OCI-LY3 (cell line): Measurements from ENCODE around the gene P2RX2.
A peak's percentile ranks its signal among the peaks of the same experiment; 100 is the strongest.

ENCODE experiments used
- H2AFZ ChIP-seq: fragments of 200-600, 300-600 bp; shearing (Covaris generic); 2 replicates; pipeline ENCODE4 v1.6.0; 2014; ENCODE audit warnings: antibody characterized with exemption, low read depth, low read length
- H3K27ac ChIP-seq: fragments of 200-600, 300-600 bp; sonication (generic); 2 replicates; pipeline ENCODE4 v1.5.1; 2014; ENCODE audit warnings: mild to moderate bottlenecking, low read length, moderate library complexity, mixed read lengths
- H3K27me3 ChIP-seq: fragments of 200-600, 300-600 bp; sonication (generic); 2 replicates; pipeline ENCODE4 v1.6.1; 2014; ENCODE audit warnings: low read depth, low read length, mixed read lengths
- H3K36me3 ChIP-seq: fragments of 200-600, 300-600 bp; sonication (generic); replicated peaks from 2 replicates; pipeline ENCODE3; 2014; ENCODE audit warnings: low read depth, low read length, mixed read lengths
- H3K4me1 ChIP-seq: fragments of 300-600, 200-600 bp; sonication (generic); 2 replicates; pipeline ENCODE4 v1.6.1; 2014; ENCODE audit warnings: low read length, mixed read lengths
- H3K4me2 ChIP-seq: fragments of 200-600, 300-600 bp; sonication (generic); 2 replicates; pipeline ENCODE4 v1.6.1; 2014; ENCODE audit warnings: low read length, mixed read lengths
- H3K4me3 ChIP-seq: fragments of 300-600, 200-600 bp; sonication (generic); 2 replicates; pipeline ENCODE4 v1.5.1; 2014; ENCODE audit warnings: antibody characterized with exemption, mild to moderate bottlenecking, low read length, moderate library complexity
- H3K79me2 ChIP-seq: fragments of 300-600, 200-600 bp; shearing (Covaris generic); 2 replicates; pipeline ENCODE4 v1.6.1; 2014; ENCODE audit warnings: mild to moderate bottlenecking, low read length, mixed read lengths
- H3K9ac ChIP-seq: fragments of 300-600, 200-600 bp; shearing (Covaris generic); 2 replicates; pipeline ENCODE4 v1.6.0; 2014; ENCODE audit warnings: mild to moderate bottlenecking, low read length, moderate library complexity
- H3K9me3 ChIP-seq: fragments of 200-600, 300-600 bp; shearing (Covaris generic); 2 replicates; pipeline ENCODE4 v1.6.1; 2014; ENCODE audit warnings: low read length, mixed read lengths; ENCODE audit not compliant: insufficient read depth
- H4K20me1 ChIP-seq: fragments of 200-600, 300-600 bp; sonication (generic); 2 replicates; pipeline ENCODE4 v1.6.1; 2016; ENCODE audit warnings: low read length, mixed read lengths; ENCODE audit not compliant: insufficient read depth
- CTCF ChIP-seq: fragments of 200-600, 300-600 bp; sonication (generic); IDR thresholded peaks from 2 replicates; pipeline ENCODE4 v1.5.1; 2014; ENCODE audit warnings: antibody characterized with exemption, low read length, low read depth
- EZH2phosphoT487 ChIP-seq: fragments of 200-600 bp; shearing (Covaris generic); IDR thresholded peaks from 2 replicates; pipeline ENCODE4 v1.6.1; 2018; ENCODE audit warnings: antibody characterized with exemption, mixed run types, low read depth

P2RX2 gene

DNA sequence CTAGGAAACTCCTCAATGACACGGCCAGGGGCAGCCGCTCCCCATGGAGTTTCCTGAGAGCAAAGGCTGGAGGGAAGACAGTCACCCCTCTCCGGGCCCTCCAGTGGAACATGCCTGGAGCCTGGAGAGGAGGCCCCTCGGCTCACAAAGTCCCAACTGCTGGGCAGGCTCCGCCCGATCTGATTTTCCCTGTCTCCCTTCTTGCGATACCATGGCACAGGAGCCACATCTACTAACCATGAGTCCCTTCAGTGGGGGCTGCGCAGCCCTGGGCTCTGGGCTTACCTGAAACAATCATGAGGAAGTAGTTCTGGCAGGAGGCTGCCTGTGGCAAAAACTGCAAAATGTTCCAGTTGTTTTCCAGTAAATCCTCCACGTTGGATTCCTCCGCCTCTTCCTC is 15.3 kb downstream of the P2RX2 start:
- H3K9me3 ChIP-seq = no peaks in the 10 kb centered on the region
- peak overlapping the region; percentile 76 for H3K9ac ChIP-seq
- TF ChIP-seq EZH2phosphoT487 (no peak), CTCF (no peak)
- H3K79me2 ChIP-seq = no peaks in the 10 kb centered on the region; the same call in 1 of the 2 replicates
- H3K36me3 ChIP-seq = peaks cover 84% of the 10 kb centered on the region
- H2AFZ ChIP-seq = no peak overlapping the region
- H3K4me3 ChIP-seq = peak overlapping the region; percentile 64
- H4K20me1 ChIP-seq = peaks cover 6% of the 10 kb centered on the region; the same call in 1 of the 2 replicates
- peak overlapping the region; percentile 99 for H3K27ac ChIP-seq
- peak overlapping the region; percentile 94 for H3K4me2 ChIP-seq
- no peaks in the 10 kb centered on the region for H3K27me3 ChIP-seq
- peaks cover 46% of the 10 kb centered on the region for H3K4me1 ChIP-seq

GRCh38 chr12:132634411-132634990 is 15.9 kb downstream of the P2RX2 start:
- TF ChIP-seq EZH2phosphoT487 (no peak), CTCF (no peak)
- Histone ChIP-seq H3K79me2 (no peaks in the 10 kb centered on the region; the same call in 1 of the 2 replicates), H3K27me3 (no peaks in the 10 kb centered on the region), H3K4me1 (peaks cover 46% of the 10 kb centered on the region), H3K36me3 (peaks cover 83% of the 10 kb centered on the region), H3K9ac (peak overlapping the region; percentile 76), H3K4me3 (peak overlapping the region; percentile 64), H4K20me1 (peaks cover 6% of the 10 kb centered on the region; the same call in 1 of the 2 replicates), H3K4me2 (peak overlapping the region; percentile 94), H2AFZ (no peak overlapping the region), H3K27ac (peak overlapping the region; percentile 99), H3K9me3 (no peaks in the 10 kb centered on the region)

DNA sequence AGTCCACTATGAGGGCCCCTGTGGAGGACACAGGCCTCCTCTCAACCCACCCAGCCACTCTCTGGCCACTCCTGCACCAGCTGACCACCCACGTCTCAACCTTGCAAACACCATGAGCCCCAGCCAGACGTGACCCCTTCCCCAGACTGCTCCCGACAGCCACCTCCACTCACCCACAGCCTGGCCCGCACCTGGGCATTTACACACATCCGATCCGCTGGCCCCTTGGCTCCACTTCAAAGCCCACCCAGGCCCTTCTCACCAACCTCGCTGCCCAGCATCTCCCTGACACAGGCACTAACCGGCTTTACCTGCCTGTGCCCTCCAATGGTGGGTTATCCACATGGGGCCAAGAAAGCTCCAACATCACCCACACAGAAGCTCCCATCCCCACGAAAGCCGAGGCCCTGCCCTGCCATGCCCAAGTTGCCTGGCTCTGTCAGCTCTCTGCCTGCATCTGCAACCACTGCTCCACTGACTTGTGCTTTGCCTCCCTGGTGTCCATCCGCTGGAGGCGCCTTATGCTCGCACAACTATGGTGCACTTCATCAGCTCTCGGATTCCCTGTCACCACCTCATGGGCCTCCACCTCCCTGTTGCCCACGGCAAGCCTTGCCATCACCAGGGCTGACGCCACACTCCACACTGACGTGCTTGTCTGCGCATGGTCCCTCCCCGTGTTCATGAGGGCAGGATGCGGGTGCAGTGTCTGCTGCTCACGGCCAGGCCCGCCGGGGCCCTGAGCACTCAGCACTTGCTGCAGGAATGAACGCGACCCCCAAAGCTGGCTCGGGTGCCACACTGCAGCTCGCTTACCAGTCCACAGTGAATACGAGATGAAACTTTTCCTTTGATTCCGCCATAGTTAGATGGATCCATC is 16.7 kb downstream of the P2RX2 start:
- Histone ChIP-seq H2AFZ (no peak overlapping the region), H3K9ac (peak overlapping the region; percentile 76; the same call in 1 of the 2 replicates), H3K27ac (peak overlapping the region; percentile 99), H3K4me3 (no peak overlapping the region), H4K20me1 (peaks cover 6% of the 10 kb centered on the region; the same call in 1 of the 2 replicates), H3K36me3 (peaks cover 79% of the 10 kb centered on the region), H3K27me3 (no peaks in the 10 kb centered on the region), H3K4me1 (peaks cover 46% of the 10 kb centered on the region), H3K9me3 (no peaks in the 10 kb centered on the region), H3K79me2 (no peaks in the 10 kb centered on the region; the same call in 1 of the 2 replicates), H3K4me2 (peak overlapping the region; percentile 94; the same call in 1 of the 2 replicates)
- TF ChIP-seq EZH2phosphoT487 (no peak), CTCF (no peak)

DNA sequence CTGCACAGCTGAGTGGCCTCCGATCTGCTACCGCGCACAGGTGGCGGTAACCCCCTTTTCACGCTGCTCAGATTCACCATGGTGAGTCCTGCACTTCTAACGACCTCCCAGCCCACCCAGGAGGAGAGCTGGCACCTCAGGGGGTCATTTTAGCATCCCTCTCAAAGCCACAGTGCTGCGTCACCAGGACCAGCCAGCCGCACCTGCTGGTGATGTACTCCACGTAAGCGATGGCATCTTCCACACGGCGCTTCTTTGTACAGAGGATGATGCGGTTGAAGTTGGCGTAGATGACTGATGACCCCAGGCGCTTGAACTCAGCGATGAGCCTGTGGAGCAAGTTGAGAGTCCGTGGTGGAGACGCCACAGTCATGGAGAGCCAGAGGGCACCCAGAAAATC is 19.2 kb downstream of the P2RX2 start:
- no peak overlapping the region for H2AFZ ChIP-seq
- H3K4me2 ChIP-seq = no peak overlapping the region
- H3K79me2 ChIP-seq = no peaks in the 10 kb centered on the region; the same call in 1 of the 2 replicates
- no peaks in the 10 kb centered on the region for H3K9me3 ChIP-seq
- peaks cover 32% of the 10 kb centered on the region for H3K4me1 ChIP-seq
- TF ChIP-seq CTCF (no peak), EZH2phosphoT487 (no peak)
- H3K27me3 ChIP-seq = no peaks in the 10 kb centered on the region
- H4K20me1 ChIP-seq = peaks cover 6% of the 10 kb centered on the region; the same call in 1 of the 2 replicates
- no peak overlapping the region for H3K4me3 ChIP-seq
- H3K36me3 ChIP-seq = peaks cover 79% of the 10 kb centered on the region
- H3K27ac ChIP-seq = no peak overlapping the region
- H3K9ac ChIP-seq = no peak overlapping the region
